Breast epithelium (tissue), 3 donors: Measurements from ENCODE around the gene KIF6.

Experiments used
- CTCF ChIP-seq, 3 donors: fragments of 450-650 bp; IDR thresholded peaks; one replicate each; pipeline ENCODE4 v1.5.1; 2016 to 2017; ENCODE audit warnings: antibody characterized with exemption in 3 of 3, mild to moderate bottlenecking in 3 of 3, moderate library complexity in 3 of 3
- POLR2A ChIP-seq: fragments of 450-650 bp; IDR thresholded peaks from one replicate; pipeline ENCODE4 v1.6.1; 2016; ENCODE audit warnings: antibody characterized with exemption, mild to moderate bottlenecking, moderate library complexity
- POLR2AphosphoS5 ChIP-seq, 3 donors: sonication (generic); formaldehyde crosslinking; IDR thresholded peaks; one replicate each; pipeline ENCODE4 v1.6.1; 2017; ENCODE audit warnings: antibody characterized with exemption in 3 of 3

GRCh38 chr6:39758905-39759605 is 33.8 kb upstream of the KIF6 start:
- TF ChIP-seq POLR2A (no peak), CTCF (IDR thresholded peaks at IDR 0.05) (no peak), POLR2AphosphoS5 (IDR thresholded peaks at IDR 0.05) (no peak)
